GM21367 (cell line): ENCODE data around the gene PXMP4.

ENCODE experiments used
- ATAC-seq: cut with Tn5 transposase; IDR thresholded peaks from one replicate; pipeline ENCODE4 v1.9.1; 2021; ENCODE audit not compliant: unreplicated experiment

PXMP4 gene

DNA sequence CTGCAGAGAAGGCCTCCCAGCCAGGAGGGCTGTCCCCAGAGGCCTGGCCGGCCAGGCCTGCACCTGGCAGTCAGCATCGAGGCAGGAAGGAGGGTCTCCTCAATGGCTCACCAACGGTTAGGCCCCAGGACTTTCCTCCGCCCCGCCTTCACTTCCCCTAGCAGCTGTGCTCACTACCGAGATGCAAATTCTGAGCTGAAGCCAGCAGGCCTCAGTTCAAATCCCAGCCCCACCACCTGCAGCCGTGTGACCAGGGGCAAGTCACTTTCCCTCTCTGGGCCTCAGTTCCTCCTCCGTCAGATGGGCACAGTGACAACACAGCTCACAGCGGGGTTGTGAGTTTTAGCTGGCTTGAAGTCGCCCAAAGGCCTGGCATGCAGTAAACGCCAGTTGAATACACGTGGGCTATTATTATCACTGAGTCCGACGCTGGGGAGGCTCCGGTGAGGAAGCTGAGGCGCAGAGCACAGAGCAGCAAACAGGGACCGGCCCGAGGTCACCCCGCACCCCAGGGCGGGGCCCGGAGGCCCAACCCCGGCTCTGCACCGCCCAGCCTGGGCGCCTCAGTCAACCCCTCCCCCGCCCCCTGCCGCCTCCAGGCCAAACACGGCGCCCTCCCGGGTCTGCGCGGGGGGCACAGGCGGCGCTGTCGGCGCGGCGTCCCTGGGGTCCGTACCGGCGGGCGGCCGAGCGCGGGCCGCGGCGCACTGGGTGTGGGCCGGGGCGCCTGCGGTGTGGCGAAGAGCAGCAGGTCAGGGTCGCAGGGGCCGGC, 34.6 kb downstream of the PXMP4 start:
- peak; percentile 36 for ATAC-seq

DNA sequence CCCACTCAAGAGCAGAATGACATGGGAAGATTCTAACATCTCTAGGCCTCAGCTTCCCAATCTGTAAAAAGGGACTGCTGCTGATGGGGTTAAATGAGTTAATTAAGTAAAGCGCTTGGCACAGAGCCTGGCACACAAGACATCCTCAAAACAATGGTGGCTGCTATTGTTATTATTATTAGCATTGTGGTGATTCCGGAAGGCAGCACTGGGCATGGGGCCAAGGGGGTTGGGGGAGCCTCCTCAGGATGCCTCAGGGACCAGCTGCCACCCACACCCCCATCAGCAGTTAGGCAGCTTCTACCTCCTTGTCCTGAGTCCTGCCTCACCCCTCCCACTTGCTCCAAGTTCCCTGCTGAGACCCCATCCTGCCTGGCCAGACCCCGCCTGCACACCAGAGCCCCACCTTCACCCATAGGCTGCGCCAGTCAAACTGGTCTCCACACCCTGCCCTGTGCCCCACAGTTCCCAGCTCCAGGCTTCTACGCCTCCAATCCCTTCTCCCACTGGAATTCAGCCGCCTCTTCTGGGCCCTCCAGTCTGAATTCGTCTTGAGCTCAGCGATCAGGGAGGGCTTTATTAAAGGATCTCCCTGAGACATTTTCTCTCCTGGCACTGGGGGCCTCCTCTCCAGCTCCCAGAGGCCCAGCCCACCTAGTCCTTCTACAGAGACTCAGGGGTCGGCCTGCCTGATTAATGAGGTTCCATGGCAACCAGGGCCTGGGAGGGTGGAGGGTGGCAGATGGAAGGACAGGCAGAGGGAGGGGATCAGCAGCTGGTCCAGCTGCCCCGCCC, 35.4 kb downstream of the PXMP4 start:
- ATAC-seq: no peak

DNA sequence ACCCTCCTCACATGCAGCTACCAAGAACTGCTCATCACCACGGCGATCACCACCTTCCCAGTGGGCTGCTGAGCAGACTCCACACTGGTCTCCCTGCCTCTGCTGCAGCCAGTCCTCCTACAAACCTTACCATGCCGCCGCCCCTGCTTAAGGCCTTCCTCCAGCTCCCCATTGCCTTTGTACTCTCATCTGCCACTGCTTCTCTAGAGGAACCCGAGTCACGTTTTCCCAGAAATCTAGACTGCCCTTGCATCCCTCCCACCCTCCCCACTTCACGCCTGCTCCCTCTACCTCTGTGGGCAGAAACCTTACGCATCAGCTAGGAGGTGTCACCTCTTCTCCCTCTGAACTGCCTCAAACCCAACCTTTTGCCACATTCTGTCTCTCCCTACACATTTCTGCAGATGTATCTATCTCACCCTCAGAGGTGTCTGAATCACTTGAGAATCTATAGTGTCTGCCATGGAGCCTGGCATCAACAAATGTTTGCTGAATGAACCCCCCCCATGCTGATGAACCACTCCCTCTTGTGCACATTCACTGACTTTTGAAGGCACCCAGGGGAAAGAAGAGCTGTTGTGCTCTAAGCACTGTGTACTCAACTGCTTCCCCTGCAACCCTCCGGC, 38.3 kb downstream of the PXMP4 start:
- ATAC-seq: no peak

DNA sequence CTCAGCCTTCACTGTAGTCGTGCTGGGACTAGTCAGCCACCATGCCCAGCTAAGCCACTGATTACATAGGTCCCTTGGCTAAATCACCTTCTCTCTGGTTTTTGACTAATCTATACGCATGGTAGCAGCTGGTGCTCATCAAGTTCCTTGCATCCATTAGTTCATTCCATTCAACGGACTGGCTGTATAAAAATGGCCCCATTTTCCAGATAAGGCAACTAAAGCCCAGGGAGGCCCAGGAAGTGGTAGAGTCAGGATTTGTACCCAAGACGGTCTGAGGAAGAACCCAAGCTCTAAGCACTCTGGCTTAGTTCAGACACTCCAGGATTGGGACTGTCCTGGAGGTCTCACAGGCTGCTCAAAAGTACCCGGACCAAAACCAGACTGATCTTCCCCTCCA, 38.8 kb downstream of the PXMP4 start:
- no peak for ATAC-seq

DNA sequence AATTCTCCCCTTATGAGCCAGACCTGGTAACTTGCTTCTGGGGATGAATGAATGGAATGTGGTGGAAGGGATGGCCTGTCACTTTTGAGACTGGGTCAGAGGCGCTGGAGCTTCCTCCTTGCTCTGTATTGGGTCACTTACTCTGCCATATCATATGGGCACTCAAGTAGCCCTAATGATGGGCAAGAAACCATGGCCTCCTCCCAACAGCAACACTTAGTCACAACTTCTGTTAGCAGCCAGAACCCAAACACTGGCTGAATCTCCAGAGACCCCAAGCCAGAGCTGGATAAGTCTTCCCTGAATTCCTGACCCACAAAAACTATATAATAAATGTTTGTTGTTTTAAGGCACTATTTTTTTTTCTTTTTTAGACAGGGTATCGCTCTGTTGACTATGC, 39.4 kb downstream of the PXMP4 start:
- no peak for ATAC-seq

DNA sequence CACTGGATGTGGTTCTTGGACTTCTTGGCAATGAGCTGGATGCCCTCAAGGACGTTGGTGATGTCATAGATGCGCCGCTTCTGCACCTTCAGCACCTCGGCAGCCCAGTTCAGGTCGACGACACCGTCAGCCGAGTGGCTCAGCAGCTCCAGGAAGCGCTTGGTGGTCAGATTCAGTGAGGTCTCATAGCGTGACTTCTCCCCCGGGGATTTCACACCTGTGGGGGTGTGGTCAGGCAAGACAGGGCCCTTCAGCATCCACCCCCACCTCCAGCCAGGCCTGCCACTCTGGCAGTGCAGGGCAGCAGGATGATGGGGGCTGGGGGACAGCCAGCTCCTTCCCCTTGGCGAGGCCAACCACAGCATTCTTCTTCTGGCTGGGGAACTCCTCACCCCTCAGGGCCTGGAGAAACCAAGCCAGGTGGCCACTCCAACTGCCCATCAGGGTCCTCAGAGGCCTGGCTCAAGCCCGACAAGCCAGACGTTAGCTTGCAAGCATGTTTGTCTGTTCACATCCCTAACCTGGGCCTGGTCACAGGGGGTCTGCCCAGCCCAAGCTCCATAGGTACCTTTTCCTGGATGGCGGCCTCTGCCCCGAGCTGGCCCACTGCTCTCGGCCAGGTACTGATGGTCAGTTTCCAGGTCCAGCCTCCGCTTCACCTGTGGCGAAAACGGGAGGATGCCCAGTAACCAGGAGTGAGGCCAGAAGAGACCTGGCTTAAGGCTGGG, 40.2 kb downstream of the PXMP4 start:
- ATAC-seq: no peak

DNA sequence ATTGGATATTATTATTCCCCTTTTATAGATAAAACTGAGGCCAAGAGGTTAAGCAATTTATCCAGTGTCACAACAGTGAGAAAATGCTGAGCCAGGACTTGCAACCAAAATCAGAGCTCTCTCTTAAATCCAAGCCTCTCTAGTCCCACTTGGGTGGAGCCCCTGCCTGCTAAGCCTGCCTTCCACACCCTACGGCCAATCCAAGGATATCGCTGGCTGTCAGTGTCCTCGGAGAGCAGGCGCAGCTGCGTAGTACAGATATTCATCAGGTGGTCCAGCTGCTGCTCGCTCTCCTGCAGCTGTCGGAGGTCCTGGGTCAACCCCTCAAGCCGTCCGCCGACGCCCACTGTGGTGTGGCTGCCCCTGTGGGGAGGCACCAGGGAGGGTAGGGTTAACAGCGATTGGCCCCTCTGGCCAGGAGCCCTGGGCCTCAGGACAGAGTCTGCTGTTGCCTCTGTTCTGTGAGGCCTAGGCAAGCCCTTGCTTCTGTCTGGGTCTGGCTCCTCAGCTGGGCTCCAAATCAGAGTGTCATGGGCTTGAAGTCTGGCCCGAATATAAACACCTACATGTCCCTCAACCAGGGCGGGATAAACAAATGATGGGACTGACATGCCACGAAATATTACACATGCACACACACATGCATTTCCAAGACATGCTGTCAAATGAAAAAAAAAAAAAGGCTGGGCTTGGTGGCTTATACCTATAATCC, 42.0 kb downstream of the PXMP4 start:
- no peak for ATAC-seq

DNA sequence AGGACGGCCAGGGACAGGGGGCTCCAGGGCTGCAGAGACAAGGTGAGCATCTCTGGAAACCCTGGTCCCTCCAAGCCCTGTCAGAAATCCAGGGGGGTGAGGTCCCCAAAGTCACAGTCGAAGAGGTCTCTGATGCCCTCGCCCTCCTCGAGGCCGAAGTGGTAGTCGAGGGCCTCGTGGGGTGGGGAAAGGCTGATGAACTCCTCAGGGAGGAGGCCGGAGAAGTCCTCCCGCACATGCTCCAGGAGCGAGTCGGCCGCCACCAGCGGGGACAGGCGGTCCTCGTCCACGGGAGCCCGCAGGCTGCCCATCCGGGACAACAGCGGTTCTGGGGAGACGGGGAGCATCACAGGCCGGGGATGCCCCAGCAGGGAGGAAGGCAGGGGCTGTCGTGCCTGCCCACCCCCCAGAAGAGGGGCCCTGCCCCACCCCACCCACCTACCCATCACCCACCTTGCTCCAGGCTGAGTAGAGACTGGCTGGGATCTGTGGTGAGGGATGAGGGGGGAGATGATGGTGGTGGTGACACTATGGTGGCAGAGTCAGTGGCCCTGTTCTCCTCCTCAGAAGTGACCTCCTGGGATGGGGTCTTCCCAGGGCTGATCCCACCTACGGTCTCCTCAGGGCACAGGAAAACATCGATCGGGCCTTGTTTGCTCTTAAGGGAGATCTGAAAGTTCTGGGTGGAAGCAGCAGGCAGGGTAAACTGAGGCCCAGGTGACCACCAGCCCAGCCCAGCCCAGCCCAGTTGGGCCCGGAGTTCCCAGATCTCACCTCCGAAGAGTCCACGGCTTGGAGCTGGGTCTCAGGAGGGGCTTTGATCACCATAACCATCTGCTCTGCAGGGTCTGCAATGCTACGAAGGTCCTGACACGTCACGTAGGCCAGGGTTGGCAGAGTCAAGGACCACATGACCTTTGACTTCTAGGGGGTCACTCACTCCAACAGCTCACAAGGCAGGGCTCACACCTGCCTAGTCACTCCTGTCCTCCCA, 43.2 kb downstream of the PXMP4 start:
- no peak for ATAC-seq

DNA sequence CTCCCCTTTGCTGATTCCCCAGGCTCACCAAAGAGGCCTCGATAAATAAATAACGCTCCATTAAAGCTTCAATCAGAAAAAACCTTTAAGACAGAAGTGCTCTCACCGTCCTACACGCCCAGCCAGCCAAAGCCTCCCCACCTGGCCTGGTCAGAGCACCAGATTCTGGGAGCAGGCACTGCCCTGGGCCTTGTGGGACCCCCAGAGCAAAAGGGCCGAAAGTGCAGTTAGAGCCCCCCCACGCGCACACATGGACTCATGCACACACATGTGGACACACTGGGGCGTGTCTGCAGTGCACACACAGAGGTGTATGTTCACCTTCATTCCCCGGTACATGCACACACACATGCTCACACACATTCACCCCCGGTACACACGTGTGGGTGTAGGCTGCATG, 44.0 kb downstream of the PXMP4 start:
- no peak for ATAC-seq

DNA sequence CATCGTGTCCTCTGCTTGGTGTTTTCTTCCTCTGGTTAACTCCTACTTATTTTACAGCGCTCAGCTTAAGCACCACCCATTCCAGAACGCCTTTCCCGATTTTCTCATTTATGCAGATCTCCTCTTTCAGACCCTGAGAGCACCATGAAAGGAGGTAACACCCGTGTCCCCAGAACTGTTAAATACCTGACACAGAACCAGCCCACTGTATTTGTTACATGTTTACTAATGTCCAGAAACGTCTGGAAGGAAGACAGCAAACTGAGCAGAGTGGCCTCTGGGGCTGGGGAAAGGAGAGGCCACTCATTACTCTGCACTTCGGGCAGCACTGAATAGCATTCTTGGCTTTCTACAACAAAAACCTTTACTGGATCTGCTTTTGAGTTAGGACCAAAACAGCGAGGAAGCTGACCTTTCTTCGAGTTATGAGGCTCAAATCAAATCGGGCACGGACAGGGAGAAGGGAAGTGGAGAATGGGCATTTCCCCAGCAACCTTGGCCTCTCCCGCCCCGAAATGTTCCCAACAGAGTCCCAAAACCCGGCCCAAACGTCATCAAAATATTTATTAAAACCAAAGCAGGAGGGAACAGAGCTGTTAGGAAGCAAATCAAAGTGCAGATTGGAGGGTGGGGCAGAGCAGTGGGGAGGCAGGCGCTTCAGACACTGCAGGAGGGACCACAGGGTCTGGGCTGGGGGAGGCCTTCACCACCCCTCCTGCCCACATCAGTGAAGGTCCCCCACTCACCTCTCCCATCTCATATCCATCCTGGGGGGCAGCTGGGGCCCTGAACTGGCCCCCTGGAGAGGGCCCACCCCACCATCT, 44.8 kb downstream of the PXMP4 start:
- ATAC-seq: no peak

DNA sequence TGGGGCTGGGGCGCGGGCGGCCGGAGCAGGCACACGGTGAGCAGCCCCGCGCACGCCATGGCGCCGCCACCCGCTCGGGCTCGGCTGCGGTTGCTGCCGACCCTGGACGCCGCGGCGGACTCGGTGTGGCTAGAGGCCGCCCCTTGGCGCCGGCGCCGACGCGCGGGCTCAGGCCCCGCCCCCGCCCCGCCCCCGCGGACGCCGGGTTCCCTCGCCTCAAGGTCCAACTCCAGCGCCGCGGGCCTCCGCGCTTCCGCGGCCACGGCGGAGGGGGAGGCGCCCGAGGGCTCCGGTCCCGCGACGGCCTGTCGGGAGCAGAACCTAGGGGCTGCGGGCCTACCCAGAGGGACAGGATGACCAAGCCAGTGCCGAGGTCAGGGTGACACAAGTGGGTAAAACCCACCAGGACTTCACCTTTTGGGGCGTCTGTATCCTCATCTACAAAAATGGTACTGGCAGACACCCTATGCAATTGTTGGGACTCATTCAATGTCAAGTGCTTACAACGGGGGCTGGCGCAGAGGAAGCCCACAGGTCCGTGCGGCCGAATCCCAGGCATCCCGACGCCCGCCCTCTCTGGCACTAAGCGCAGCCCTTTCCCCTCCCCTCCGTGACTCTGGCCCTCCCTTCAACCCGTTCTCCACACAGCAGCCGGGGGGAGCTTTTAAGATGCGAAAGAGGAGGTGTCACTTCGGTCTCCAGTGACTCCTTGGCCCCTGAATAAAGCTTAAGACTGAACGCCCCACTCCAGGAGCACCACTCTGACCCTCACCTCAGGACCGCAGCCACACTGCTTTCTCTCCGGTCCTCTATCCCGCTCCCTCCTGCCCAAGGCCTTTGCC, 45.6 kb downstream of the PXMP4 start, which contains the start of gene NECAB3:
Gene NECAB3, minus strand, starts transcription at position 135 of the 842 bp plus-strand sequence. Its CDS starts 76 bp downstream, at position 59.
- ATAC-seq: no peak

DNA sequence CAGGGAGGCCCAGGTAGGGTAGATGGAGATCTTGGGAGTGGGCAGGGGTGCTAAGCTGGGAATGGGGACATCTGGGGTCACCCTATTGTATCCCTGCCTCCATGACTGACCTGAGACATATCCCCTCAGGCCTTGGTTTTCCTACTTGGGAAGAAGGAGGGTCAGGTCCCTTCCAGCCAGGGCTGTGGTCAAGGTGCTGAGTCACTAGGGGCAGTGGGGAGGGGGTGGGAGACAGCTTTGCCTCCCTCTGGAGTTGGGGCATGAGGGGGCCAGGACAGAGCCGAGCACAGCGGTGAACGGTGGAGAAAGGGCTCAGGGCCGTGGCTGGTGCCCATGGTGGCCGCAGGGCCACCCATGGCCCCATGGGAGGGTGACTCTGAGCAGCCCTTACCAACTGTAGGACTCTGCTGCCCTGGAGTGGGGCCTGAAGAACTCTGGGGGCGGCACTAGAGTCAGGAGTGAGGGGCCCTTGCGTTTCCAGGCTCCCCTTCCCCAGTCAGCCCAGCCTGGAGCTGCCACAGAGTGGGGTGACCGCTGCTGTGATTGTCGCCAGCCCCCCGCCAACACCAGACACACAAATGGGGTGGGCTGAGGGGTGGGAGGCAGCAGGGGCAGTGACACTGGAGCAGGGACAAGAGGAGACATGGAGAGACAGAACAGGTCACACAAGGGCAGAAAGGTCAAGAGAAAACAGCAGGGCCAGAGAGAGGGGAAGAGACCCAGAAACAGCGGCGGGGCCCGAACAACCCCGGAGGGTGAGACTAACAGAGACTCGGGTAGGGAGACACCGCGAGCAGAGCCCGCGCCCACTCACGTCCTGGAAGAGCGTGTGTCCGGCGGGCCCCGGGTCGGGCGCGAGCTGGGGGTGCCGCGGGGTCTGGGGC, 46.5 kb downstream of the PXMP4 start:
- ATAC-seq: no peak

DNA sequence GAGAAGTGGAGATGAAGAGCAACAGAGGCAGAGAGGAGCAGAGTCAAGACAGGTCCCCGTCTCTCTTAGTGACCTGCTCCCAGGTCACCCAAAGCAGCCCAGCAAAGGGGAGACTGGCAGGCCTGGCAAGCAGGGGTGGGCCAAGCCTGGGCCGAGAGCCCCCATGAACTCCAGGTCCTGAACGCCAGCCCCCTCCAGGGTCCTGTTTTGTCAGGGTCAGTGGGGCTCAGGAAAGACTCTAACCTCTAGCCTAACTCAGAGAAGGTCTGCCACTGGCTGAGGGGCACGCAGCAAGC, 47.0 kb downstream of the PXMP4 start:
- ATAC-seq: no peak

DNA sequence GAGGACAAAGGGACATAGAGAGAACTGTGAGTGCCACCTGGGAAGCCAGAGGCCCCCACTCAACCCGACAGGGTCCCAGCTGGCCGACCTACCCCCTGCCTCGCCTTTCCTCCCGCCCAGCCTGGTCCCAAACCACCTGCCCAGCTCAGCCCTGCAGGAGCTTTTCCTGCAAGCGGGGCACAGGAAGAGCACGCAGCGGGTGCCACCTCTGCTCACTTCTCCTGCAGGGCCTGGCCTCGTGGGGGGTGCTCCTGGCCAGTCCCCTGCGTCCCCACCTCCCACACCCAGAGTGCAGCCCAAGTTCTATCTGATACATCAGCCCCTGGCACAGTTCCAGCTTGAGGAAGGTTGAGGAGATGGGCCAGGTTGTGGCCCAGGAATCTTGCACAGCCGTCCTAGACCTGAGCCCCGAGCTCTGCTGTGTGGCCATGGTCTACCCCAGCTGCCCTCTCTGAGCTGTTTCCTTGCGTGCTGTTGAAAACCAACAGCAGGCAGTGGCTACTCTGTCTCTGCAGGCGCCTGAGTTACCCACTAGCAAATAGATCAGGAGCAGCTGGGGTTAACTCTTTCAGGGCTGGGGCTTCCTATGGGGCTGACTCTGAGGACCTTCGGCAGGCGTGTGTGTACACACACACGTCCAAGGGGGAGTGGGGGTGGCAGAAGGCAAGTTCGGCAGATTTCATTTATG, 47.5 kb downstream of the PXMP4 start:
- no peak for ATAC-seq

DNA sequence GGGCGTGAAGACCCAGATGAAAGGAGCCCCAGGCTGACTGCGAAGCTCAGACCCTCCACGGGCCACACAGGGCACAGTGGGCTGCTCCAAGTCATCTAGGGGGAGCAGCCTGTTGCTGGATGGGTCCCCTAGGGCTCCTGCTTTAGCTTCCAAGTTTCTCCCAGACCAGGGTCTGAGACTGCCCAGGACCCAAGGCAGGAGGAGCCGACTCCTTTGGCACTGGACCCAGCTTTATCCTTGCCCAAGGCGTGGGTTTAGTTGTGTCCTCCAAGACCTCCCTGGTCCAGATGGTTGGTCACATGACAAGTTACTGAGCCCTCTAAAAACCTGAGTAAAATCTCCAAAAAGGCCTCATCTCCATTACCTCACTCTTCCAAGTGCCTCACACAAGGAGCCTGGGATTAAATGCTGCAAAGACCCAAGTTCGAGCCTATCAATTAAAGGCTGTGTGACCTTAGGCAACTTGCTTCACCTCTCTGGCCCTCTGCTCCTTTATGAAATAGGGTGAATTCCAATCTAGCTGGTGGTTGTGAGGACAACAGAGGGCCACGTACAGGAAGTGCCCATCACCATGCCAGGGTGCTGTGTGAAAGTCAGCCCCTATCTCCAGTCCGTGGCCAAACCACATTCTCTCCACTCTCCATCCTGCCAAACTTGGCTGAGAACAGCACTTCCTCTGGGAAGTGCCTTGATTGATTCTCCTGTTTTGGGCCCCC, 48.4 kb downstream of the PXMP4 start:
- no peak for ATAC-seq
